GM19467 (cell line): ENCODE results near the gene ZBTB43.
"Not testable (repeated sequence)": the region's sequence is repeated elsewhere in the genome, so short reads cannot be mapped to it uniquely, and the experiment has no call there.

Experiments used
- ATAC-seq: cut with Tn5 transposase; IDR thresholded peaks from one replicate; pipeline ENCODE4 v1.9.1; 2021; ENCODE audit warnings: mild to moderate bottlenecking, moderate library complexity; ENCODE audit not compliant: unreplicated experiment

Gene ZBTB43

DNA sequence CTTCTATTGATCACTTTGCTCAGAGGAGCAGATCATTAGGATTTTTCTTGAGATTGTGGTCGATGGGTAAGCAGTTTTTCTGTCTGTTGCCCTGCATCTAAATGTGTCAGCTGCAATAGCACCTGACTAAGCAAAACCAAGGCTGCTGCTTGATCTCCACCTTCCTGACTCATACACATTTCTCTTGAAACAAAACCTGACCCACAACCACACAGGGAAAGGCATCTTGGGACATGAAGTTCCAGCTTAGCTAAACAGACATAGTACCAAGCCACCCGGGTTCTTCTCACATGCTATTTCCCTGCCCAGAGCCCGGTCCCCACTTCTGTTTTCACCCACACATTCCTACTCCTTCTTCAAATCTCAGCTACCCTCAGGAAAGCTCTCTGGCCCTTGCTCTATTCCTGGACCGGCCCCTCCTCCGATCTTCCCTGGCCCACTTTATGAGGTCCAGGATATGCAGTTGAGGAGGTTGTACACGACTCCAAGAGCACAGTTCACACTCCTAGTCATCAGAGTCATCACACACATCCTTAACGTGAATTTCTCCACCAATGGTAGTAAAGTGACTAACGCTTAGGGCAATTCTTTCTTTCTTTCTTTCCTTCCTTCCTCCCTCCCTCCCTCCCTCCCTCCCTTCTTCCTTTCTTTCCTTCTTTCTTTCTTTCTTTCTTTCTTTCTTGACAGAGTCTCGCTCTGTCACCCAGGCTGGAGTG, 16.0 kb upstream of the ZBTB43 start:
- ATAC-seq: no peak

DNA sequence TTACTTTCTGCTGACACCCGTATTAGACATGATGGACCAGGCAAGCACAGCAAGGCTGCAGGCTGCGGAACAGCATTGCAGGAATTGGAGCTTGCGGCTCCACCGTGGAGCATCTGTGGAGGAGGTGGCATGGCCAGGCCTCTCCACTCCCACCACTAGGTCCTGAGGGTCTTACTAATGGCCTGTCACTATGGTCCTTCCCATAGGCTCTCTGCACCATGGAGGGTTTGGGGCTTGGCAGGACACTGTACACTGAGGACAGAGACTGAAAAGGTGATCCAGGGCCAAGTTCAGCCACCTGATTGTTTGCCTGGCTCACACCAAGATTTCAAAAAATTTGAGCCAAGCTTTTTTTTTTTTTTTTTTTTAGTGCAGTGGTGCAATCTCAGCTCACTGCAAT, 14.3 kb upstream of the ZBTB43 start:
- no peak for ATAC-seq

DNA sequence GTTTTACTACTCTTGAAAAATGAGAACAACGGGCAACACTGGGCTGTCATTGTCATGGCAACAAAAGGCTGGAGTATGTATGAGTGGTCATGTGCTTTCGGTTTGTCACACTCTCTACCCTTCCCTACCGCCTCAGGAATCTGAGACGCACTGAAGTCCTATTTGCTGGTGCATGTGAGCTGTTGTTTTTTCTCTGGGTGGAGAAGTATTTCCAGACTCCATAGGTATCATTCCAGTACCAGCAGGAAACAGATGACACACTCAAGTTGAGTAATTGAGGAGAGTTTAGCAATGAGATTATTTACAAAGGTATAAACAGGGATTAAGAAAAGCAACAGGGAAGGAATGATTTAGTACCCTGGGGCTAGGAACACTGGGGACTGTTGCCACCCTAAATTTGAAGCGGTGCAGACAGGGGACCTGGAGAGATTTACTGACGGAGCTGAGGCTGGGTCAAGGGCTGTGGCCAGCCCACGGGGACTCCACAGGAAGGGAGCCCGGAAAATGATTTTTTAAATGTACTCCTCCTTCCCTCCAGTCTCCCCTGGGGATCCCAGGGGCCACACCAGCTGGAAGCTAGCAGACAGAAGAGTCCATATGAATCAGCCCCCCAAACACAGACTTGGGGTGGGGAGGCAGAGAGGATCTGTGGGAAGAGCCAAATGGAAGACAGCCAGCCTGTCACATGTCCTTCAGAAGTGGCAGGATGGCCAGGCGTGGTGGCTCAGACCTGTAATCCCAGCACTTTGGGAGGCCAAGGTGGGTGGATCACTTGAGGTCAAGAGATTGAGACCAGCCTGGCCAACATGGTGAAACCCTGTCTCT, 13.2 kb upstream of the ZBTB43 start:
- ATAC-seq: no peak

DNA sequence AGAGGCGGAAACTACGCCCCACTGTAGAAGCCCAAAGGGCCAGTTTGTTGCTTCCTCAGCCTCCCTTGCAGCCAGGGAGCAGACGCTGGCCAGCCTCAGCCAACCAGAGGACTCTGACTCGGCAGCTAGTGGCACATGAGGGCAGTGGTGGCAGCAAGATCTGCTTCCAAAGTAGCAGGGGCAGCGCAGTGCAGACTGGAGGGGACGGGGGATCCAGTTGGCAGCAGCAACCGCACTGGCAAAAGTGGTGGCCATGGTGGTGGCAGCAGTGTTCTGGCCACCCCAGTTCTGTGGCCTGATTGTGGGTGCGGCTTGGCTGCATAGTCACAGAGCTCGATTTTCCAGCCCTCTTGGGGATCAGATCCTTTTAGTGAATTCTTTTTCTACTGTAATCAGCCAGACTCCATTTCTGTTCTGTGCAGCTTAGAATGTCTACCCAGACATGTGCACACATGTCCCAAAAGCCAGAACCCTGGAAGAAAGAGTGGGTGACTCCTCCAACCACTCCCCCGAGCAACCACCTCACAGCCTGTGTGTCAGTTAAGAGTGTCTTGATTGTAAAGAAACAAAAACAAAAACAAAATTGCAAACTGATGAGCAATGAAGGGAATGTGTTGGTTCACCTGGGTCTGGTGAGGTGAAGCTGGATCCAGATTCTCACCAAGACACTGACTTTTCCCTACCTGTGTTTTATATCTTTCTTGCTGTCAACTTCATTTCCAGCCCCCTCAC, 11.0 kb upstream of the ZBTB43 start:
- no peak for ATAC-seq

DNA sequence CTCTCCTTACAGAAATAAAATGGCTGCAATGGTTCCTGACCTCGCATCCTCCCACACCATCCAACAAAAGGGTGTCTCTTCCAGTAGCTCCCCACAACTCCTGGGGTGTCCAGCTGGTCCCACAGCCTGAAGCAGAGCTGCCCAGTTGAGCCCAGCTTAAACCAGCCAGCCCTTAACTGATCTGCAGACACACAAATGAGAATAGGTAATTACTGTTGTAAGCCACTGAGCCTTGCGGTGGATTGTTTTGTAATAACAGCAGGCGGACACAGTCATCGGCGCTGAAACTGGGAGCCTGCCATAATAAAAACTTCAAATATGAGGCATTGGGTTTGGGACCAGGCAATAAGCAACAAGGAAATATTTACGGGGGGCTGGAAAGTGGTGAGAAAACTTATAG, 10.4 kb upstream of the ZBTB43 start:
- no peak for ATAC-seq

DNA sequence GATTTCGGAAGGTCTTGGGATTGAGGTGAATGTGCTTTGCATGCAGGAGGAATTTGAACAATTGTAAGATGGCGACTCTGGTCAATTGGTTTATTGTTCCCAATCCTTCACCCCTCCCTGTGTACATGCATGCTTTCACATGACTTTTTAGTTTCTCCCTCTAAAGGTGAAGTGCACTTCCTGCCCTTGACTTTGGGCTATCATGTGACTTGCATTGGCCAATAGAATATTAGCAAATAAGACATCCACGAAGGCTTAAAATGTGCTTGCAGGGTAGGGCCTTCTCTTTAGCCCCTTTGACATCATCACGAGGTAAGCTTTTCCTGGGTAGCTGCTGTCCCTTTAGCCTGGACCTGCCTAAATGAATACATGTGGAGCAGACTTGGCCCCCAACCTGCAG, 8.1 kb upstream of the ZBTB43 start:
- no peak for ATAC-seq

DNA sequence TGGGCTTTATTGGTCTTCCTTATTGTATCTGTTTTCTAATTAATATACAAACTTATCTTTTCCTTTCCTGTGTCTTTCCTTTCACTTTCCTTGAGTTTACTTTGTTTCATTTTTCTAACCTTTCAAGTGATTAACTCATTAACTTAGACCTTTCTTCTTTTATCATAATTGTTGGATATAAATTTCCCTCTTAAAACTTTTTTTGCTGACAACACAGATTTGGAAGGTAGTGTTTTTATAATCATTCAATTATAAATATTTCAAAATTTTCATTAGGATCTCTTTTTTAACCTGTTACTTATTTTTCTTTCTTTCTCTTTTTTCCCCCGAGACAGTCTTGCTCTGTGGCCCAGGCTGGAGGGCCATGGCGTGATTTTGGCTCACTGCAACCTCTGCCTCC, 6.9 kb upstream of the ZBTB43 start:
- no peak for ATAC-seq

DNA sequence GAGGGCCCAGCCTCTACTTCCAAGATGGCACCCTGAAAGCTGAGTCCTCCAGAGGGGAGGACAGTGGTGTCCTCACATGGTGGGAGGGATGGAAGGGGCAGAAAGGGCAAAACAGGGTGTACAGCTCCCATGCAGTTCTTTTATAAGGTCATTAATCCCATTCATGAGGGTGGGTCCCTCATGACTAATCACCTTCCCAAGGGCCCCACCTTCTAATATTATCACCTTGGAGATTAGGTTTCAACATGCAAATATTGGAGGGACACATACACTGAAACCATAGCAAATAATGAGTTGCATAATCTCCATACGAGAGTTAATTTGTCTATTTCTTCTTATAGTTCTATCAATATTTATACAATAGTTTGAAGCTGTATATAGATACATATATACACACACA, 5.8 kb upstream of the ZBTB43 start:
- ATAC-seq: no peak

DNA sequence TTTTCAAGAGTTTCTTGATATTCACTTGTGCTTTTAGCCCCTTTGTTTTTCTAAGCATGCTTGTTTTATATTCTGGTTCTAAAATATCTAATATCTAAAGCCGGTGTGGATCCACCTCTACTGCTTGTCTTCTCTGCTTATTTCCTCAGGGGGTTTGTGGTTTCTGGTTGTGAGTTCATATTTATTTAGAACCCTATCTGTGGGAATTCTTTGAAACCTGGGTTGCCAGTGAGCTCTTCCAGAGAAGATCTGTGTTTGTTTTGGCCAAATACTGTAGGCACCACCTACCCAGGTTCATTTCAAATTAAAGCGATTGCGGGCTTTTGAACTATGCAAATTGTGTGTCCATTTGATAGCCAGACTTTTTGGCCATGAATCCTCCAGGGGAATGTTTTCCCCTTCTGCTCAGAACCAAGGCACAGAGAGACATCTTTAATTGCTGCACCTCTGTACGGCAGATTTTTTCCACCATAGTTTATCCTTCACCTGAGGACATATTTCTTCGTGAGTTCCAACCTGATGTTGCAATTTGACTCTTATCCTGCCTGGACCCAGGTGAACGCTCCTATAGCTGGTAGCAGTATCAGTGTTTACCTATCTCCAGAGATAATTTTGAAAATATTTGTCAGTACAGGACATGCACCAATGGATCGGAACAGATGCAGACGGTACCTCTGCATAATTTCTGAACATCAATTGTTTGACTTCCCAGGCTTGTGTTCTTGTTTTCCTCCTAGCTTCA, 2.4 kb upstream of the ZBTB43 start:
- ATAC-seq: no peak

DNA sequence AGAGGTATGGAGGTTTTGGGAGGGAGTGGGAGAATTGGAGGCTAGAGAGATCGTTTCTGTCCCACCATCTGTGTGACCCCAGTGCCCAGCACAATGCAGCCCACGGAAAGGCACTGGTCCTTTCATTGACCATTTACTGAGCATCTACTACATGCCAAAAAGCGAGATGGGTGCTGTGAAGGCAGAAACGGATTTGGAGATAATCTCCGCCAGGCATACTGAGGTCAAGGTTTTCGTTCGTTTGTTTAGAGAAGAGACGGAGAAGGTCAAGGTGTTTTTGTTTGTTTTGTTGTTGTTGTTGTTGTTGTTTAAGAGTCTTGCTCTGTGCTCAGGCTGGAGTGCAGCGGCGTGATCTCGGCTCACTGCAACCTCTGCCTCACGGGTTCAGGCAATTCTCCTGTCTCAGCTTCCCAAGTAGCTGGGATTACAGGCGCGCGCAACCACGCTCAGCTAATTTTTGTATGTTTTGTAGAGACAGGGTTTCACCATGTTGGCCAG, 593 bp upstream of the ZBTB43 start:
- ATAC-seq: no peak

DNA sequence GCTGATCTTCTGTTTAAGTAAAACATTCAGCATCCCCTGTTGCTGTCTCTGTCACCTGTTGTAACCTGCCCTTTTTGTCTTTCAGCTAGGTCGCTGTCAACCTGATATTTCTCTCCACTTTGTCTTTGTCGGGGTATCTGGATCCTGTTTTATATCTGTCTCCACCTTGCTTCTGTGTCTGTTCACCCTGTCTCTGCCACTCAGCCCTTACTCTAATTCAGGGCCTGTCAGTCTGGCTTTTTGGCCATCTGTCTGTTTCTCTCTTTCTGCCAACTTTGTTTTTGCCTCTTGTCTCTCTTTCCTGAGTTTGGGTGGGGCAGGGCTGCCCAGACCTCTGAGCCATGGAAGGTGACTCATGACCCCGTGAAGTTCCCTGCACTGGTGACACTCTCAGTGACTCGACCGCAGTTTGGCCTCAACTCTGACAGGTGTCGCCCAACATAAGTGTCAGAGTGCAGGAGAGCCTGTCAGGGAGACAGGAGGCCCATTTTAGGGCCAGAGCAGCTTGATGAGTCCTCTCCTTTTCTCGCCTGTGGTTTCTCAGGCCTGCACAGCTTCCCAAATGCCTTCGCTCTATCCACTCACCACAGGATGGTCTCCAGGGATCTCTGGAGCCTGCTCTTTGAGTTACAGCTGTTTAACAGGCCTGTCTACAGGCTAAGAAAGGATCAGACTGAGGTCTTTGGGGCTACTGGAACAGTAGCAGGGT, 868 bp downstream of the ZBTB43 start:
- ATAC-seq: peak; percentile 61

DNA sequence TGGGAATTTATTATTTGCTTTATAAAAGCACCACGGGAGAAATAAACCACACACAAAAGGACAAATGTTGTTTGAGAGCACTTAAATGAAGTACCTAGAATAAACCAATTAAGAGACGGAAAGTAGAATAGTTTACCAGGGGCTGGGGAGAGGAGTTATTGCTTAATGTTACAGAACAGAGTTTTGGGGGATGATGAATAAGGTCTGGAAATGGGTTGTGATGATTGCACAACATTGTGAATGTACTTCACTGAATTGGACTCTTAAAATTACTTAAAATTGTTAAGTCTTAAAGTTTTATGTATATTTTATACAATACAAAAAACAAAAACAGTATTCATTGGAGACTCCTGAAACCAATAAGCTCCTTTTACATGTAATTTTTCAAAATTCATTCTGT, 1.5 kb downstream of the ZBTB43 start:
- ATAC-seq: no peak

DNA sequence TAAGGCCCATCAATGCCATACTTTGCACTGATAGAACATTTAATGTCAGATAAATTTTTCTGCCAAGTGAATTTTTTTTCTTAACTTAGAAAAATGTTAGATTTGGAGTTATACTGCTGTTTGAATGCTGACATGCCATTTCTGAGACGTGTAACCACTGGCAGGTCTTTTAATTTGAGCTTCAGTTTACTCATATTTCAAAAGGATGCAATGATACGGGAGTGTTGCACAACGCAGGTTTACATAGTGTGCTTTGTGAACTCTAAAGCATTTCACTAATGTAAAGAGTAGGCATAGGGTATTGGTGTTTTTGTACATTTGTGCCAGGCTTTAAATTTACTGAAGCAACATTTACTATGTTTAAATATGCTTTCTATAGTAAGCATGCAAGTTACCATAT, 4.2 kb downstream of the ZBTB43 start:
- no peak for ATAC-seq

DNA sequence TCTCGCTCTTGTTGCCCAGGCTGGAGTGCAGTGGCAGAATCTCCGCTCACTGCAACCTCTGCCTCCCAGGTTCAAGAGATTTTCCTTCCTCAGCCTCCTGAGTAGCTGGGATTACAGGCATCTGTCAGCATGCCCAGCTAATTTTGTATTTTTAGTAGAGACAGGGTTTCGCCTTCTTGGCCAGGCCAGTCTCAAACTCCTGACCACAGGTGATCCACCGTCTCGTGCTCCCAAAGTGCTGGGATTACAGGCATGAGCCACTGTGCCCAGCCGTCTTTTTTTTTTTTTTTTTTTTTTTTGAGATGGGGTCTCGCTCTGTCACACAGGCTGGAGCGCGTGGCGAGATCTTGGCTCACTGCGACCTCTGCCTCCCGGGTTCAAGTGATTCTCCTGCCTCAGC, 5.4 kb downstream of the ZBTB43 start:
- ATAC-seq: not testable (repeated sequence)

DNA sequence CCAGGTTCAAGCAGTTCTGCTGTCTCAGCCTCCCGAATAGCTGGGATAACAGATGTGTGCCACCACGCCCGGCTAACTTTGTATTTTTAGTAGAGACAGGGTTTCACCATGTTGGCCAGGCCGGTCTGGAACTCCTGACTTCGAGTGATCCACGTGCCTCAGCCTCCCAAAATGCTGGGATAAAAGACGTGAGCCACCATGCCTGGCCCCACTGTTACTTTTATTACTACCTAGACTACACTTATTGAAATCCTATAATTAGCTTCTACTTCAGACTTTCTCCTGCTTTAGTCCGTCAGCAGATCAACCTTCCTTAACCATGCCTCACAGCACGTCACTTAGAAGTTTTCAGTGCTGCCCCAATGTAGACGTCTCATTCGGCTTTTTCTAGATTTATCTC, 8.2 kb downstream of the ZBTB43 start:
- no peak for ATAC-seq

DNA sequence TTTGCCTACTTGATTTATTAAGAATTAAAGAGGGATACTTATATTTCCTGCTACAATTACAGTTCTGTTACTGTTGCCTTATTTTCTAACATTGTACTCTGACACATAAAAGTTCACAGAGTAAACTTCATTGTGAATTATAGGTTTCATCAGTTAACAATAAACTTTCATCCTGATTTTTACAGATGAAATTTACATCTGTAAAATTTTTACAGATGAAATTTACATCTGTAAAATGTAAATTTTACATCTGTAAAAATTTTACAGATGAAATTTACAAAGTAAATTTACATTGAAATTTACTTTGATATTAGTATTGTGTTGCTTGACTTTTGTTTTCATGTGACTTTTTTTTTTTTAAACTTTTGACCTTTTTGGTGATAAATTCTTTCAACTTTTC, 9.3 kb downstream of the ZBTB43 start:
- ATAC-seq: no peak

DNA sequence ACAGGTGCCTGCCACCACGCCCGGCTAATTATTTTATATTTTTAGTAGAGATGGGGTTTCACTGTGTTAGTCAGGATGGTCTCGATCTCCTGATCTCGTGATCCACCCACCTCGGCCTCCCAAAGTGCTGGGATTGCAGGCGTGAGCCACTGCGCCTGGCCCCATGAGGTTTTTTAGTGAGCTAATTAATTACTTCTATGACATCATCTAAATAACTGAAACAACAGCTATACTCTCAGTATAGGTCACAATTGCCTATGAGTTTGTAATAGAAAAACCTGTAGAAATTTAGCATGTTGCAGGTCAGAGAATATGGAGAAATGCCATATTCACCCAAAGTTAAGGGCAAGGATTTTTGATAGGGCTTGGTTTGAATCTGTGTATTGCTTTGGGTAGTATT, 12.8 kb downstream of the ZBTB43 start:
- not testable (repeated sequence) for ATAC-seq

DNA sequence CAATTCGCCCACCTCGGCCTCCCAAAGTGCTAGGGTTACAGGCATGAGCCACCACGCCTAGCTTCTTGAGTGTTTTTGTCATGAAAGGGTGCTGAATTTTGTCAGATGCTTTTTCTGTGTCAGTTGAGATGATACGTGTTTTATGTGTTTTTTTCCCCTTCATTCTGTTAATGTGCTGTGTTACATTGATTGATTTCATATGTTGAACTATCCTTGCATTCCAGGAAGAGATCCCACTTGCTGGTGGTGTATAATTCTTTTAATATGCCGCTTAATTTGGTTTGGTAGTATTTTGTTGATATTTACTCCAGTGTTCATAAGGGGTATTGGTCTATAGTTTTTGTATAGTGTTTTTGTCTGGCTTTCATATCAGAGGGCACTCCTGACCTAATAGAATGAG, 13.6 kb downstream of the ZBTB43 start:
- ATAC-seq: no peak

DNA sequence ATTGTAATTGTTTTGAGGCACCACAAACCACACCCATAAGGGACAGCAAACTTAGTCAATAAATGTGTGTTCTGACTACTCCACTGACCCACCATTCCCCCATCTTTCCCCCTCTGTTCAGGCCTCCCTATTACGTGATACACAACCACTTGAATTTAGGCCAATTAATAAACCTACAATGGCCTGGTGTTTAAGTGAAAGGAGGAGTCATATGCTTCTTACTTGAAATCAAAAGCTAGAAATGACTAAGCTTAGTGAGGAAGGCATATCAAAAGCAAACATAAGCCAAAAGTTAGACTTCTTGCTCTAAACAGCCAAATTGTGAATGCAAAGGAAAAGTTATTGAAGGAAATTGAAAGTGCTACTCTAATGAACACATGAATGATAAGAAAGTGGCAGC, 14.6 kb downstream of the ZBTB43 start:
- ATAC-seq: no peak

DNA sequence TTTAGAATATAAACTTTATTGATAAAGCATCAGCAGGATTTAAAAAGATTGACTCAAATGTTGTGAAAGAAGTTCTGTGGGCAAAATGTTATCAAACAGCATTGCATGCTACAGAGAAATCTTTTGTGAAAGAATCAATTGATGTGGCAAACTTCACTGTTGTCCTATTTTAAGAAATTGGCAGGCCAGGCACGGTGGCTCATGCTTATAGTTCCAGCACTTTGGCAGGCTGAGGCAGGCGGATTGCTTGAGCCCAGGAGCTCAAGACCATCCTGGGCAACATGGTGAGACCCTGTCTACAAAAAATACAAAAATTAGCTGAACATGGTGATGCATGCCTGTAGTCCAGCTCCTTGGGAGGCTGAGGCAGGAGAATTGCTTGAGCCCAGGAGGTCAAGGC, 17.4 kb downstream of the ZBTB43 start:
- ATAC-seq: no peak
